ENCODE results near the gene TP53.

GRCh38 chr17:7727886-7728285 lies 40.6 kb upstream of the TP53 start:
- TF ChIP-seq ZNF23 (tag by site-specific recombination; IDR thresholded peaks at IDR 0.05; ENCODE audit: borderline replicate concordance): no peak
- TF ChIP-seq ZNF114 (tag by site-specific recombination; IDR thresholded peaks at IDR 0.05): no peak
- no peak for TF ChIP-seq CTCF (tag by site-specific recombination; IDR thresholded peaks at IDR 0.05)
- no peak for TF ChIP-seq ZFP69B (tag by site-specific recombination; IDR thresholded peaks at IDR 0.05)
- TF ChIP-seq PRDM1 (tag by site-specific recombination; IDR thresholded peaks at IDR 0.05): no peak
